SK-N-SH (cell line): ENCODE measurements around the gene FALEC. TPM values are rescaled to one million over a fixed set of nuclear protein-coding genes. Genes with fewer than 3 reads are reported as not detected.

Source experiments
- CTCF ChIA-PET: fragments of 300-600, 350-600 bp; formaldehyde crosslinking; extraction: SDS; loops from one replicate; lab custom pipeline; 2021; lab: Yijun Ruan, JAX
- POLR2A ChIA-PET: fragments of 350-600 bp; sonication (Branson Sonifier 250); formaldehyde crosslinking; extraction: SDS; loops from one replicate; lab custom pipeline; 2020; ENCODE audit warnings: antibody characterized with exemption, inconsistent platforms; lab: Yijun Ruan, JAX
- DNase-seq: peaks from one replicate; pipeline ENCODE4 v3.0.0; 2012
- H2AFZ ChIP-seq: fragments of 200-600 bp; sonication (generic); 2 replicates; pipeline ENCODE4 v1.8.1; 2016; ENCODE audit warnings: antibody characterized with exemption, mild to moderate bottlenecking, low read depth
- H3F3A ChIP-seq: fragments of 200-600 bp; sonication (generic); replicated peaks from 2 replicates; pipeline ENCODE3; 2016; ENCODE audit warnings: antibody characterized with exemption, mild to moderate bottlenecking; ENCODE audit not compliant: insufficient read depth
- H3K27ac ChIP-seq, 2 experiments: fragments of 200-500 bp in 1 of 2; fragments of 200-600 bp in 1 of 2; sonication (Bioruptor generic) in 1 of 2; sonication (generic), shearing (Covaris generic) in 1 of 2; 2 replicates each; pipeline versions ENCODE4 v1.5.1 to v1.6.1; 2014 to 2016; ENCODE audit warnings: low read depth in 2 of 2, inconsistent platforms in 1 of 2, low read length in 1 of 2, mild to moderate bottlenecking in 1 of 2, mixed read lengths in 1 of 2
- H3K27me3 ChIP-seq: fragments of 200-600 bp; sonication (generic), shearing (Covaris generic); 2 replicates; pipeline ENCODE4 v1.6.1; 2016; ENCODE audit warnings: mixed run types; ENCODE audit not compliant: insufficient read depth
- H3K36me3 ChIP-seq, 2 experiments: fragments of 200-500 bp in 1 of 2; fragments of 200-600 bp in 1 of 2; sonication (Bioruptor generic) in 1 of 2; sonication (generic) in 1 of 2; replicated peaks in 1 of 2; 2 replicates each; pipeline versions ENCODE3 to v1.5.1; 2014 to 2016; ENCODE audit warnings: low read length in 1 of 2, mild to moderate bottlenecking in 1 of 2; ENCODE audit not compliant: insufficient read depth in 2 of 2, control insufficient read depth in 1 of 2
- H3K4me1 ChIP-seq, 2 experiments: fragments of 200-500 bp in 1 of 2; fragments of 200-600 bp in 1 of 2; sonication (Bioruptor generic) in 1 of 2; sonication (generic), shearing (Covaris generic) in 1 of 2; 2 replicates each; pipeline versions ENCODE4 v1.5.1 to v1.6.1; 2014 to 2016; ENCODE audit warnings: low read depth in 1 of 2, low read length in 1 of 2, mixed run types in 1 of 2; ENCODE audit not compliant: insufficient read depth in 2 of 2, control insufficient read depth in 1 of 2
- H3K4me2 ChIP-seq: fragments of 200-600 bp; sonication (generic), shearing (Covaris generic); 2 replicates; pipeline ENCODE4 v1.6.1; 2017; ENCODE audit warnings: mixed run types
- H3K4me3 ChIP-seq, 2 experiments: fragments of 200-500 bp in 1 of 2; fragments of 200-600 bp in 1 of 2; sonication (Bioruptor generic) in 1 of 2; sonication (generic), shearing (Covaris generic) in 1 of 2; 2 replicates each; pipeline versions ENCODE4 v1.5.1 to v1.8.1; 2014 to 2016; ENCODE audit warnings: low read depth in 2 of 2, inconsistent platforms in 1 of 2, low read length in 1 of 2, mild to moderate bottlenecking in 1 of 2, mixed read lengths in 1 of 2, moderate library complexity in 1 of 2
- H3K79me2 ChIP-seq: fragments of 200-600 bp; sonication (generic); 2 replicates; pipeline ENCODE4 v1.8.1; 2017; ENCODE audit warnings: mild to moderate bottlenecking; ENCODE audit not compliant: insufficient read depth
- H3K9ac ChIP-seq: fragments of 200-600 bp; sonication (generic); 2 replicates; pipeline ENCODE4 v1.6.1; 2017; ENCODE audit warnings: mixed run types
- H3K9me2 ChIP-seq: fragments of 200-600 bp; sonication (generic); 2 replicates; pipeline ENCODE4 v1.6.1; 2017; ENCODE audit warnings: mixed run types
- H3K9me3 ChIP-seq: fragments of 200-600 bp; sonication (generic); 2 replicates; pipeline ENCODE4 v1.6.1; 2017; ENCODE audit warnings: mixed run types, mild to moderate bottlenecking, moderate library complexity
- H4K20me1 ChIP-seq: fragments of 200-600 bp; sonication (generic); 2 replicates; pipeline ENCODE4 v1.6.1; 2017; ENCODE audit warnings: mild to moderate bottlenecking, mixed run types; ENCODE audit not compliant: insufficient read depth
- CTCF ChIP-seq: fragments of 200-600 bp; sonication (generic); IDR thresholded peaks from 2 replicates; pipeline ENCODE4 v1.6.1; 2017; ENCODE audit warnings: antibody characterized with exemption, mild to moderate bottlenecking, moderate library complexity
- EP300 ChIP-seq, 2 experiments: IDR thresholded peaks; 2 replicates each; pipeline versions ENCODE4 v1.4.0 to v1.6.1; 2012; ENCODE audit warnings: borderline replicate concordance in 1 of 2, low read depth in 1 of 2, low read length in 1 of 2
- FOXM1 ChIP-seq: IDR thresholded peaks from 2 replicates; pipeline ENCODE4 v1.4.0; 2012; ENCODE audit warnings: low read depth, mild to moderate bottlenecking
- GABPA ChIP-seq: IDR thresholded peaks from 2 replicates; pipeline ENCODE4 v1.4.0; 2012; ENCODE audit warnings: low read depth, mild to moderate bottlenecking
- GATA2 ChIP-seq: sonication (generic); formaldehyde crosslinking; IDR thresholded peaks from 2 replicates; pipeline ENCODE4 v1.5.0; 2020; ENCODE audit warnings: mild to moderate bottlenecking, missing genetic modification reagents
- IRF3 ChIP-seq: fragments of 150-350 bp; IDR thresholded peaks from 2 replicates; pipeline ENCODE4 v1.6.1; 2016; ENCODE audit warnings: mild to moderate bottlenecking, low read depth, low read length
- MEF2A ChIP-seq: IDR thresholded peaks from 2 replicates; pipeline ENCODE4 v1.4.0; 2012; ENCODE audit warnings: low read depth, borderline replicate concordance
- NFIC ChIP-seq: IDR thresholded peaks from 2 replicates; pipeline ENCODE4 v1.4.0; 2012; ENCODE audit warnings: borderline replicate concordance
- NRF1 ChIP-seq: IDR thresholded peaks from 2 replicates; pipeline ENCODE4 v1.6.1; 2012; ENCODE audit warnings: low read depth, mild to moderate bottlenecking, low read length
- POLR2AphosphoS5 ChIP-seq: IDR thresholded peaks from 2 replicates; pipeline ENCODE4 v1.6.1; 2012; ENCODE audit warnings: low read depth, low read length
- RFX5 ChIP-seq: IDR thresholded peaks from 2 replicates; pipeline ENCODE4 v1.6.1; 2012; ENCODE audit warnings: mild to moderate bottlenecking, improper control_type of control experiment, low read length
- RXRA ChIP-seq: IDR thresholded peaks from 2 replicates; pipeline ENCODE4 v1.4.0; 2012; ENCODE audit warnings: low read depth, mild to moderate bottlenecking, borderline replicate concordance
- SIN3A ChIP-seq: IDR thresholded peaks from 2 replicates; pipeline ENCODE4 v1.6.1; 2012; ENCODE audit warnings: low read depth, mild to moderate bottlenecking, low read length, moderate library complexity, borderline replicate concordance
- TAF1 ChIP-seq: IDR thresholded peaks from 2 replicates; pipeline ENCODE4 v1.6.1; 2012; ENCODE audit warnings: low read depth, mild to moderate bottlenecking, low read length, moderate library complexity, borderline replicate concordance
- TCF12 ChIP-seq: IDR thresholded peaks from 2 replicates; pipeline ENCODE4 v1.4.0; 2012
- USF2 ChIP-seq: fragments of 150-350 bp; IDR thresholded peaks from 2 replicates; pipeline ENCODE4 v1.6.1; 2017; ENCODE audit warnings: antibody characterized with exemption, low read length, low read depth, borderline replicate concordance
- YY1 ChIP-seq: IDR thresholded peaks from 2 replicates; pipeline ENCODE4 v1.4.0; 2012; ENCODE audit warnings: low read depth, mild to moderate bottlenecking
- ZBTB33 ChIP-seq: IDR thresholded peaks from 2 replicates; pipeline ENCODE4 v1.4.0; 2012; ENCODE audit warnings: low read depth, borderline replicate concordance
- WGBS: methylation state at CpG from one replicate; pipeline ENCODE4 v1.1.6; 2017; ENCODE audit warnings: low lambda C conversion rate; 5-methylcytosine and 5-hydroxymethylcytosine counted together
- polyA plus RNA-seq, 3 experiments: library from polyadenylated mRNA; depleted of rRNA; stranded (reverse); fragments of >200 nt; gene quantifications; 2 replicates each; pipeline ENCODE4 v1.2.3, GENCODE V29; 2012
- TF ChIP-seq, protein P1 (sequence below): IDR thresholded peaks from 2 replicates; pipeline ENCODE4 v1.6.1; 2012; ENCODE audit warnings: mild to moderate bottlenecking, low read depth, low read length, moderate library complexity

Gene FALEC
- polyA plus RNA-seq, 1 of the 3 experiments (the other 2 are of a cell fraction): 0.72 TPM

DNA sequence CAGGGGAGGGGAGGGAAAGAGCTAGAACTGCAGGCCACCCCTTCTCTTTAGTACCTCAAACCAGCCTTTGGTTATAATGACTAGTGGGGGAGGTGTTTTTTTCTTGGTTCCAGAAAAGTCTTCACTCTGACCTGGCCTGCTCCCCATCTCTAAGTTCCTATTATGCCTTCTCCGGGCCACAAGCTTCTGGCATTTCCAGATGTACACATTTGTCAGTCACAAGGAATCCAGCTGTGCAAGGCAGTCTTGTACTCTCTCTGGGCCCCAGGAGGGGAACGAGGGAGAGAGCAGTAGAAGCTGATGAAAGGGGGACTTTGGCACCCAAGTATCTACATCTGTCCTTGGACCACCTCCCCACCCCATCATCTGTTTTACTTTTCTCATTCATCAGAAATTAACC, 2.7 kb upstream of the FALEC start:
- H3K4me1 ChIP-seq: peaks cover 8 to 13% of the 10 kb centered on the region in 2 experiments; a peak in 2 of 4 replicates
- H3K9ac ChIP-seq: no peak overlapping the region
- H3K27ac ChIP-seq: no peak overlapping the region
- no peaks in the 10 kb centered on the region for H3K27me3 ChIP-seq
- no peak overlapping the region for H3K4me2 ChIP-seq
- POLR2A ChIA-PET: no interaction called here
- H3K79me2 ChIP-seq: peaks cover 13% of the 10 kb centered on the region
- no peaks in the 10 kb centered on the region for H4K20me1 ChIP-seq
- no peaks in the 10 kb centered on the region for H3K9me2 ChIP-seq
- no peaks in the 10 kb centered on the region for H3K36me3 ChIP-seq
- TF ChIP-seq SIN3A (no peak), USF2 (no peak), YY1 (no peak), IRF3 (no peak), TAF1 (no peak), POLR2AphosphoS5 (no peak), TCF12 (no peak), GATA2 (no peak), GABPA (no peak), FOXM1 (no peak), RFX5 (no peak), ZBTB33 (no peak), NRF1 (no peak), NFIC (no peak), CTCF (no peak), RXRA (no peak), MEF2A (no peak), EP300 (IDR thresholded peaks at IDR 0.05; ENCODE audit: borderline replicate concordance in 1 of 2, low read depth in 1 of 2, low read length in 1 of 2) (no peak)
- TF ChIP-seq, protein P1, sequence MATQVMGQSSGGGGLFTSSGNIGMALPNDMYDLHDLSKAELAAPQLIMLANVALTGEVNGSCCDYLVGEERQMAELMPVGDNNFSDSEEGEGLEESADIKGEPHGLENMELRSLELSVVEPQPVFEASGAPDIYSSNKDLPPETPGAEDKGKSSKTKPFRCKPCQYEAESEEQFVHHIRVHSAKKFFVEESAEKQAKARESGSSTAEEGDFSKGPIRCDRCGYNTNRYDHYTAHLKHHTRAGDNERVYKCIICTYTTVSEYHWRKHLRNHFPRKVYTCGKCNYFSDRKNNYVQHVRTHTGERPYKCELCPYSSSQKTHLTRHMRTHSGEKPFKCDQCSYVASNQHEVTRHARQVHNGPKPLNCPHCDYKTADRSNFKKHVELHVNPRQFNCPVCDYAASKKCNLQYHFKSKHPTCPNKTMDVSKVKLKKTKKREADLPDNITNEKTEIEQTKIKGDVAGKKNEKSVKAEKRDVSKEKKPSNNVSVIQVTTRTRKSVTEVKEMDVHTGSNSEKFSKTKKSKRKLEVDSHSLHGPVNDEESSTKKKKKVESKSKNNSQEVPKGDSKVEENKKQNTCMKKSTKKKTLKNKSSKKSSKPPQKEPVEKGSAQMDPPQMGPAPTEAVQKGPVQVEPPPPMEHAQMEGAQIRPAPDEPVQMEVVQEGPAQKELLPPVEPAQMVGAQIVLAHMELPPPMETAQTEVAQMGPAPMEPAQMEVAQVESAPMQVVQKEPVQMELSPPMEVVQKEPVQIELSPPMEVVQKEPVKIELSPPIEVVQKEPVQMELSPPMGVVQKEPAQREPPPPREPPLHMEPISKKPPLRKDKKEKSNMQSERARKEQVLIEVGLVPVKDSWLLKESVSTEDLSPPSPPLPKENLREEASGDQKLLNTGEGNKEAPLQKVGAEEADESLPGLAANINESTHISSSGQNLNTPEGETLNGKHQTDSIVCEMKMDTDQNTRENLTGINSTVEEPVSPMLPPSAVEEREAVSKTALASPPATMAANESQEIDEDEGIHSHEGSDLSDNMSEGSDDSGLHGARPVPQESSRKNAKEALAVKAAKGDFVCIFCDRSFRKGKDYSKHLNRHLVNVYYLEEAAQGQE: no peak
- no peak overlapping the region for H3K4me3 ChIP-seq
- no peaks in the 10 kb centered on the region for H3K9me3 ChIP-seq
- 80% methylated on average over 2 of the region's 2 CpGs for WGBS
- no peak overlapping the region for H2AFZ ChIP-seq
- H3F3A ChIP-seq: peaks cover 3% of the 10 kb centered on the region
- no peak for DNase-seq
- CTCF ChIA-PET: interaction anchor here (1.5 kb wide), 1 partner anchor 47 kb away, joined by 5 read pairs; no protein-coding TSS in a partner anchor
